DOHH2 (cell line): ENCODE measurements around the gene GRIK2.

Experiments
- H3F3A ChIP-seq: fragments of 200-600 bp; sonication (generic), shearing (Covaris generic); 2 replicates; pipeline ENCODE4 v1.6.0; 2016; ENCODE audit warnings: antibody characterized with exemption, mild to moderate bottlenecking; ENCODE audit not compliant: control insufficient read depth, insufficient read depth
- H3K27ac ChIP-seq: fragments of 200-600 bp; sonication (generic); 2 replicates; pipeline ENCODE4 v1.5.1; 2014; ENCODE audit warnings: low read depth, mild to moderate bottlenecking, low read length, moderate library complexity
- H3K27me3 ChIP-seq: fragments of 200-600 bp; sonication (generic); 2 replicates; pipeline ENCODE4 v1.6.1; 2014; ENCODE audit warnings: mild to moderate bottlenecking, low read length, mixed read lengths; ENCODE audit not compliant: control insufficient read depth
- H3K36me3 ChIP-seq: fragments of 200-600 bp; sonication (generic); 2 replicates; pipeline ENCODE4 v1.6.1; 2014; ENCODE audit warnings: mild to moderate bottlenecking, low read length, moderate library complexity, mixed read lengths; ENCODE audit not compliant: control insufficient read depth
- H3K4me1 ChIP-seq: fragments of 200-600 bp; sonication (generic); 2 replicates; pipeline ENCODE4 v1.6.1; 2014; ENCODE audit warnings: mild to moderate bottlenecking, low read length, mixed read lengths; ENCODE audit not compliant: control insufficient read depth
- H3K4me2 ChIP-seq: fragments of 200-600 bp; sonication (generic); 2 replicates; pipeline ENCODE4 v1.6.0; 2014; ENCODE audit warnings: mild to moderate bottlenecking, low read length, moderate library complexity
- H3K4me3 ChIP-seq: fragments of 200-600 bp; sonication (generic); 2 replicates; pipeline ENCODE4 v1.5.1; 2014; ENCODE audit warnings: mild to moderate bottlenecking, low read length, mixed read lengths
- H3K79me2 ChIP-seq: fragments of 200-600 bp; sonication (generic); 2 replicates; pipeline ENCODE4 v1.6.1; 2014; ENCODE audit warnings: mild to moderate bottlenecking, low read length, mixed read lengths; ENCODE audit not compliant: control insufficient read depth
- H3K9me2 ChIP-seq: fragments of 200-600 bp; sonication (generic); replicated peaks from 2 replicates; pipeline ENCODE4 v1.6.1; 2014; ENCODE audit warnings: mild to moderate bottlenecking, low read length, mixed read lengths; ENCODE audit not compliant: control insufficient read depth
- H3K9me3 ChIP-seq: fragments of 200-600 bp; sonication (generic); 2 replicates; pipeline ENCODE4 v1.6.1; 2014; ENCODE audit warnings: antibody characterized with exemption, low read length, mixed read lengths; ENCODE audit not compliant: control insufficient read depth, insufficient read depth
- H4K20me1 ChIP-seq: fragments of 200-600 bp; sonication (generic); 2 replicates; pipeline ENCODE4 v1.6.0; 2014; ENCODE audit warnings: low read depth, mild to moderate bottlenecking, antibody characterized with exemption, low read length, moderate library complexity; ENCODE audit not compliant: control insufficient read depth, insufficient read depth
- EZH2phosphoT487 ChIP-seq: fragments of 200-600 bp; sonication (generic); IDR thresholded peaks from 2 replicates; pipeline ENCODE4 v1.6.1; 2017; ENCODE audit warnings: borderline replicate concordance, mild to moderate bottlenecking, antibody characterized with exemption, low read length, moderate library complexity, mixed read lengths
- TF ChIP-seq, protein P1 (sequence below): fragments of 200-600 bp; sonication (generic); IDR thresholded peaks from one replicate; pipeline ENCODE4 v1.5.1; 2014; ENCODE audit warnings: antibody characterized with exemption, mild to moderate bottlenecking, low read depth, low read length; ENCODE audit not compliant: poor library complexity, severe bottlenecking

GRIK2 gene

DNA sequence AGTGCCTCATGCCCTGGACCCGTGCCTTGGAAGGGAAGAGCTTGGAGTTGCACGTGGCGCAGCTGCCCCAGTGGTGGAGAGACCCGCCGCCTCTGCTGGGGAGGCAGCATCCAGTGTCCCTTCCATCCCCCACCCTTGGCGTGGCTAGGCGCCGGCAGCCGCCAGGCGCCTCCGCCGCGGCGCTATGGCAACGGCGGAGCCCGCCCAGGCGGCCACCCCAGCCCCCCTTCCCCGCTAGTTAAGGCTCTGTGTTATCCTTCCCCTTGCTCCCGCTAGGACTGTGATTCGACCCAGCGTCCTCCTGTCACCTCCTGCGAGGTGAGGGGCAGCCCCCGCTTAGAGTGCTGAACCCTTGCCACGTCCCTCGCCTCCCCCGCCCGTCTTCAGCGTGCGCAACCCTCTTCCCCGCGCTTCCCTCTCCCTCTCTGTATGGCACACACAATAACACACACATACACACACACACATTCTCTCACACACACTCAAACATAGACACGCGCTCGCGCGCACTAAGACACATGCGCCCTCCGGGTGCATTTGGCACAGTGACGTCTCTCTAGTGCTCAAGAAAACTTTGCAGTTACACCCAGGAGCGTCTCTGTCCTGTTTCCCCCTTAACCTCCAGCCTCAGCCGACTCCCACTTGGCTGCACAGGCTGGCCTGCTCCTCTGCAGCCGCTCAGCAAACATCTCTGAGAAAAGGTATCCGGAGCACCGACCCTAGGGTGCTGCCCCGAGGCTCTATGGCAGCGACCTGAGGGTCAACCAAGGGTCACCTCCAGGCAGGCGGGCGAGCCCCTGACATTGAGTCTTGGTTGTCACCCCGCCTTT lies 8.5 kb downstream of the GRIK2 start:
- no peaks in the 10 kb centered on the region for H3K79me2 ChIP-seq
- no peak overlapping the region for H3K4me3 ChIP-seq
- no peaks in the 10 kb centered on the region for H3K4me1 ChIP-seq
- H3K27me3 ChIP-seq = no peaks in the 10 kb centered on the region
- H3K27ac ChIP-seq = no peak overlapping the region
- no peaks in the 10 kb centered on the region; the same call in 1 of the 2 replicates for H3K9me3 ChIP-seq
- TF ChIP-seq EZH2phosphoT487 = no peak
- TF ChIP-seq, protein P1, sequence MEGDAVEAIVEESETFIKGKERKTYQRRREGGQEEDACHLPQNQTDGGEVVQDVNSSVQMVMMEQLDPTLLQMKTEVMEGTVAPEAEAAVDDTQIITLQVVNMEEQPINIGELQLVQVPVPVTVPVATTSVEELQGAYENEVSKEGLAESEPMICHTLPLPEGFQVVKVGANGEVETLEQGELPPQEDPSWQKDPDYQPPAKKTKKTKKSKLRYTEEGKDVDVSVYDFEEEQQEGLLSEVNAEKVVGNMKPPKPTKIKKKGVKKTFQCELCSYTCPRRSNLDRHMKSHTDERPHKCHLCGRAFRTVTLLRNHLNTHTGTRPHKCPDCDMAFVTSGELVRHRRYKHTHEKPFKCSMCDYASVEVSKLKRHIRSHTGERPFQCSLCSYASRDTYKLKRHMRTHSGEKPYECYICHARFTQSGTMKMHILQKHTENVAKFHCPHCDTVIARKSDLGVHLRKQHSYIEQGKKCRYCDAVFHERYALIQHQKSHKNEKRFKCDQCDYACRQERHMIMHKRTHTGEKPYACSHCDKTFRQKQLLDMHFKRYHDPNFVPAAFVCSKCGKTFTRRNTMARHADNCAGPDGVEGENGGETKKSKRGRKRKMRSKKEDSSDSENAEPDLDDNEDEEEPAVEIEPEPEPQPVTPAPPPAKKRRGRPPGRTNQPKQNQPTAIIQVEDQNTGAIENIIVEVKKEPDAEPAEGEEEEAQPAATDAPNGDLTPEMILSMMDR = no peak
- no peak overlapping the region for H3K4me2 ChIP-seq
- no peaks in the 10 kb centered on the region for H3F3A ChIP-seq
- H3K9me2 ChIP-seq = no peaks in the 10 kb centered on the region
- no peaks in the 10 kb centered on the region for H4K20me1 ChIP-seq
- no peaks in the 10 kb centered on the region for H3K36me3 ChIP-seq

DNA sequence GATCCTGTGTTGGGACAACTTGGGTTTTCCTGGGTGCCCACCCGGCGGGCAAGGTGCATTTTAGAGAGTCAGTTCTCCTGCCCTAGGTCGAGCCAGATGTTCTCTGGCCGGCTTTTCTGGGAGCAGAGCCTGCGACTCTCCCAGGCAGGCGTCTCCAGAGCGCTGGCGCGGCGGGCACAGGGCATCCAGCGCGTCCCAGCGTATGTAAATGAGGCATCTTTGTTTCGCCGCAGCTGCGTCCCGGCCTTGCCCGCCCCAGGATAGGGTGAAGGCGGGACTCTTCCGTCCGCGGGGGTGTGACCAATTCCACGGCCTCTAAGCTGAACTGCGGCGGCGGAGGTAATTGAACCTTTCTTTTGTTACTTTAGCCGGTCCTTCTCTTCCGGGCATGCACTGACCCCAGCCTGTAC lies 9.1 kb downstream of the GRIK2 start:
- no peak overlapping the region for H3K27ac ChIP-seq
- no peak overlapping the region for H3K4me3 ChIP-seq

DNA sequence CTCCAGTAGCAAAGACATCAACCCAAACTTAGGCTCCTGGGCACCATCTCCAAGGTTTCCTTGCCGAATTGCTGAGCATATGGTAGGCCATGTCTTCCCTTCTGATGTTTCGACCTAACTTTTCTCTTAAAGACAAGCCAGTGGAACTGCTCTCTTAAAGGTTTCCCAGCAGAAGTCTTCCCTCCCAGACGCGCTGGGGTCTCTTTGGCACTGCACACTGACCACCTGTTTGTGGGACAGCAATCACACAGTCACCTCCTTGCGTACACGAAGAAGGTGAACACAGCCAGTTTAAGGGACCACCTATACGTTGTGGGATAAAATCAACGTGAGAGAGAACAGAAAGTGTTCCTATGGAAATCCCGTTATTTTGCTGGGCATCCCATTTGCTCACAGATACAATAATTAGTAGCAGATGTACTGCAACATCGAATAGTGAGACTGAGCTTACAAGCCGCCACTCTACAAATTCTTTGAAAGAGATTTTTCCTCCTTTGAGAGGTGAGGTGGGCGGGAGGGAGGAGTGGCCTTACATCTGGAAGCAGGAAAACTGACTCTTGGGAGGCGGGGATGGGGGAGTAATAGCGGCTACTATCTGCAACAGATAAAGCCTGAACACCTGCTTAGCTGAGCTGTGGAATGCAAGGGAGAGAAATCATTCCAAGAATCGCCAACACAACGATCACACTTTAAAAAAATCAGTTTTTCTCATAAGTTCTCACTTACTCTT lies 9.9 kb downstream of the GRIK2 start:
- Histone ChIP-seq H3K36me3 (no peaks in the 10 kb centered on the region), H3K27ac (no peak overlapping the region), H3K4me1 (no peaks in the 10 kb centered on the region), H3K27me3 (no peaks in the 10 kb centered on the region), H3K79me2 (no peaks in the 10 kb centered on the region), H4K20me1 (no peaks in the 10 kb centered on the region), H3K9me2 (no peaks in the 10 kb centered on the region), H3K9me3 (no peaks in the 10 kb centered on the region; the same call in 1 of the 2 replicates), H3F3A (no peaks in the 10 kb centered on the region), H3K4me3 (no peak overlapping the region), H3K4me2 (no peak overlapping the region)
- no peak for TF ChIP-seq EZH2phosphoT487
- TF ChIP-seq, protein P1 = no peak

More for the DNA sequence above, 9.1 kb downstream of the GRIK2 start:
- Histone ChIP-seq H3K27me3 (no peaks in the 10 kb centered on the region), H3F3A (no peaks in the 10 kb centered on the region), H3K79me2 (no peaks in the 10 kb centered on the region), H3K36me3 (no peaks in the 10 kb centered on the region), H4K20me1 (no peaks in the 10 kb centered on the region), H3K9me2 (no peaks in the 10 kb centered on the region), H3K4me2 (no peak overlapping the region), H3K4me1 (no peaks in the 10 kb centered on the region), H3K9me3 (no peaks in the 10 kb centered on the region; the same call in 1 of the 2 replicates)
- no peak for TF ChIP-seq EZH2phosphoT487
- TF ChIP-seq, protein P1 = no peak
